Activated CD4-positive, alpha-beta memory T cell treated with anti-CD3 and anti-CD28 coated beads for 36 hours (primary cell): ENCODE measurements around the gene C1orf141. TPM values are rescaled to one million over a fixed set of nuclear protein-coding genes. Genes with fewer than 3 reads are reported as not detected.

Experiments used
- CTCF ChIA-PET: fragments of 350-600 bp; sonication (Branson Sonifier 250); formaldehyde crosslinking; loops from one replicate; lab custom pipeline; 2021; ENCODE audit warnings: antibody characterized with exemption, inconsistent platforms; lab: Charles Lee
- POLR2A ChIA-PET: fragments of 350-600 bp; sonication (Branson Sonifier 250); formaldehyde crosslinking; loops from one replicate; lab custom pipeline; 2021; ENCODE audit warnings: antibody characterized with exemption; lab: Charles Lee
- DNase-seq: peaks from one replicate; pipeline ENCODE4 v3.0.0-alpha.2; 2020
- H3K27ac Mint-ChIP-seq: one replicate; pipeline ENCODE4 v1.8.0; 2021; ENCODE audit warnings: mixed read lengths
- H3K27me3 Mint-ChIP-seq: one replicate; pipeline ENCODE4 v1.8.0; 2021; ENCODE audit warnings: mixed read lengths
- H3K36me3 Mint-ChIP-seq: one replicate; pipeline ENCODE4 v1.8.0; 2021; ENCODE audit warnings: mixed read lengths
- H3K4me1 Mint-ChIP-seq: one replicate; pipeline ENCODE4 v1.8.0; 2021; ENCODE audit warnings: low read depth, mixed read lengths
- H3K4me3 Mint-ChIP-seq: one replicate; pipeline ENCODE4 v1.8.0; 2021; ENCODE audit warnings: mild to moderate bottlenecking, mixed read lengths
- H3K9me3 Mint-ChIP-seq: one replicate; pipeline ENCODE4 v1.8.0; 2021; ENCODE audit warnings: mixed read lengths
- intact Hi-C: fragments of 100-400 bp; cut with micrococcal nuclease; formaldehyde crosslinking; loops from one replicate; pipeline ENCODE4 v1.15.1; 2023
- total RNA-seq, 2 experiments: library from RNA; stranded (reverse); gene quantifications; one replicate each; pipeline ENCODE4 v1.2.3, GENCODE V29; 2021

The C1orf141 gene
- 1 to 10 TPM in 1 of 2 experiments, under 1 TPM in 1; 0.70 to 1.2 TPM for total RNA-seq

- peaks cover 8% of the 10 kb centered on the region for H3K4me1 Mint-ChIP-seq
- intact Hi-C loops: no loop called here
- CTCF ChIA-PET: interaction anchor here (0.6 to 1.8 kb wide), 3 partner anchors 10 to 139 kb away, joined by 3 to 5 read pairs (median 4); no protein-coding TSS in a partner anchor
- H3K36me3 Mint-ChIP-seq: no peaks in the 10 kb centered on the region
- POLR2A ChIA-PET: no interaction called here
- no peaks in the 10 kb centered on the region for H3K9me3 Mint-ChIP-seq
- peaks cover 7% of the 10 kb centered on the region for H3K27me3 Mint-ChIP-seq
- peak; percentile 31 for DNase-seq
- no peak within 1 kb of the TSS for H3K27ac Mint-ChIP-seq
- H3K4me3 Mint-ChIP-seq: peak within 1 kb of the TSS; percentile 61
Measured at GRCh38 chr1:67134695-67135094, at the start of gene C1orf141. Gene C1orf141, minus strand, starts transcription at chr1:67134970. Its CDS starts 7,730 bp downstream, at chr1:67127240.

- intact Hi-C loops: loop anchor here (1.0 to 10.0 kb wide), 3 partner anchors 129 to 829 kb away; no protein-coding TSS in a partner anchor
- peak overlapping the region; percentile 99 for H3K27ac Mint-ChIP-seq
- DNase-seq: peak; percentile 52
- no peaks in the 10 kb centered on the region for H3K27me3 Mint-ChIP-seq
- CTCF ChIA-PET: interaction anchor here (1.2 to 2.3 kb wide), 3 partner anchors 15 to 36 kb away, joined by 4 to 12 read pairs (median 11); no protein-coding TSS in a partner anchor
- H3K4me3 Mint-ChIP-seq: peak overlapping the region; percentile 61
- peaks cover 14% of the 10 kb centered on the region for H3K9me3 Mint-ChIP-seq
- POLR2A ChIA-PET: interaction anchor here (1.7 to 2.6 kb wide), 3 partner anchors 12 to 20 kb away, joined by 9 to 28 read pairs (median 16); no protein-coding TSS in a partner anchor
- peaks cover 46% of the 10 kb centered on the region for H3K36me3 Mint-ChIP-seq
- H3K4me1 Mint-ChIP-seq: peaks cover 72% of the 10 kb centered on the region
Measured at GRCh38 chr1:67175530-67176087, 40.8 kb upstream of the C1orf141 start.

GRCh38 chr1:67174716-67175284 lies 40.0 kb upstream of the C1orf141 start:
- H3K4me3 Mint-ChIP-seq: peak overlapping the region; percentile 61
- ChIA-PET POLR2A (interaction anchor here (0.6 to 2.6 kb wide), 7 partner anchors 9 to 165 kb away, joined by 3 to 28 read pairs (median 6); partner anchors contain the start of gene IL23R), CTCF (interaction anchor here (1.0 to 2.3 kb wide), 3 partner anchors 16 to 39 kb away, joined by 4 to 12 read pairs (median 11); no protein-coding TSS in a partner anchor)
- intact Hi-C loops: loop anchor here (1.0 to 10.0 kb wide), 9 partner anchors 8 to 892 kb away; partner anchors contain the start of gene IL23R
- H3K9me3 Mint-ChIP-seq: peaks cover 14% of the 10 kb centered on the region
- H3K36me3 Mint-ChIP-seq: peaks cover 47% of the 10 kb centered on the region
- H3K27me3 Mint-ChIP-seq: no peaks in the 10 kb centered on the region
- DNase-seq: peak; percentile 53
- peak overlapping the region; percentile 99 for H3K27ac Mint-ChIP-seq
- H3K4me1 Mint-ChIP-seq: peaks cover 73% of the 10 kb centered on the region

GRCh38 chr1:67173988-67174387 lies 39.2 kb upstream of the C1orf141 start:
- Mint-ChIP-seq H3K27ac (peak overlapping the region; percentile 99), H3K27me3 (peaks cover 3% of the 10 kb centered on the region), H3K4me3 (peak overlapping the region; percentile 52), H3K9me3 (peaks cover 14% of the 10 kb centered on the region), H3K4me1 (peaks cover 72% of the 10 kb centered on the region), H3K36me3 (peaks cover 47% of the 10 kb centered on the region)
- ChIA-PET CTCF (no interaction called here), POLR2A (no interaction called here)
- no peak for DNase-seq
- intact Hi-C loops: loop anchor here (1.0 to 10.0 kb wide), 9 partner anchors 8 to 892 kb away; partner anchors contain the start of genes GADD45A and IL23R

GRCh38 chr1:67171978-67172377 lies 37.2 kb upstream of the C1orf141 start:
- ChIA-PET CTCF (interaction anchor here (0.8 to 3.6 kb wide), 9 partner anchors 9 to 176 kb away, joined by 3 to 30 read pairs (median 4); partner anchors contain the start of gene SLC35D1), POLR2A (interaction anchor here (0.8 to 3.2 kb wide), 15 partner anchors 9 to 512 kb away, joined by 3 to 48 read pairs (median 9); partner anchors contain the start of gene SERBP1)
- Mint-ChIP-seq H3K27me3 (peaks cover 5% of the 10 kb centered on the region), H3K4me3 (peak overlapping the region; percentile 74), H3K9me3 (peaks cover 11% of the 10 kb centered on the region), H3K36me3 (peaks cover 54% of the 10 kb centered on the region), H3K27ac (peak overlapping the region; percentile 99), H3K4me1 (peaks cover 72% of the 10 kb centered on the region)
- DNase-seq: no peak
- intact Hi-C loops: loop anchor here (1.0 to 10.0 kb wide), 9 partner anchors 9 to 890 kb away; partner anchors contain the start of genes GADD45A and SERBP1

GRCh38 chr1:67171574-67171955 lies 36.8 kb upstream of the C1orf141 start:
- H3K9me3 Mint-ChIP-seq: peaks cover 9% of the 10 kb centered on the region
- peaks cover 68% of the 10 kb centered on the region for H3K4me1 Mint-ChIP-seq
- DNase-seq: no peak
- ChIA-PET CTCF (interaction anchor here (0.8 to 3.6 kb wide), 9 partner anchors 9 to 175 kb away, joined by 3 to 30 read pairs (median 4); partner anchors contain the start of gene SLC35D1), POLR2A (interaction anchor here (1.0 to 3.2 kb wide), 14 partner anchors 9 to 258 kb away, joined by 3 to 48 read pairs (median 11); partner anchors contain the start of gene SERBP1)
- peaks cover 5% of the 10 kb centered on the region for H3K27me3 Mint-ChIP-seq
- peaks cover 52% of the 10 kb centered on the region for H3K36me3 Mint-ChIP-seq
- intact Hi-C loops: loop anchor here (2.0 to 10.0 kb wide), 4 partner anchors 239 to 889 kb away; partner anchors contain the start of gene SERBP1
- peak overlapping the region; percentile 99 for H3K27ac Mint-ChIP-seq
- peak overlapping the region; percentile 74 for H3K4me3 Mint-ChIP-seq

GRCh38 chr1:67170751-67171573 lies 36.2 kb upstream of the C1orf141 start:
- Mint-ChIP-seq H3K27me3 (peaks cover 5% of the 10 kb centered on the region), H3K4me1 (peaks cover 70% of the 10 kb centered on the region), H3K4me3 (peak overlapping the region; percentile 74), H3K36me3 (peaks cover 52% of the 10 kb centered on the region), H3K9me3 (peaks cover 9% of the 10 kb centered on the region), H3K27ac (peak overlapping the region; percentile 99)
- intact Hi-C loops: loop anchor here (2.0 to 10.0 kb wide), 4 partner anchors 239 to 889 kb away; partner anchors contain the start of gene SERBP1
- DNase-seq: no peak
- CTCF ChIA-PET: interaction anchor here (0.5 to 3.6 kb wide), 9 partner anchors 8 to 169 kb away, joined by 3 to 30 read pairs (median 4); partner anchors contain the start of gene SLC35D1
- POLR2A ChIA-PET: interaction anchor here (1.0 to 3.2 kb wide), 12 partner anchors 8 to 258 kb away, joined by 3 to 48 read pairs (median 14); partner anchors contain the start of gene SERBP1

- peaks cover 8% of the 10 kb centered on the region for H3K27me3 Mint-ChIP-seq
- H3K4me3 Mint-ChIP-seq: peak overlapping the region; percentile 74
- intact Hi-C loops: loop anchor here (2.0 to 10.0 kb wide), 4 partner anchors 238 to 888 kb away; partner anchors contain the start of gene SERBP1
- no peak for DNase-seq
- H3K9me3 Mint-ChIP-seq: peaks cover 7% of the 10 kb centered on the region
- ChIA-PET CTCF (interaction anchor here (0.5 to 3.6 kb wide), 3 partner anchors 8 to 92 kb away, joined by 3 to 30 read pairs (median 3); no protein-coding TSS in a partner anchor), POLR2A (interaction anchor here (1.5 to 3.2 kb wide), 4 partner anchors 12 to 169 kb away, joined by 3 to 48 read pairs (median 18); no protein-coding TSS in a partner anchor)
- H3K4me1 Mint-ChIP-seq: peaks cover 68% of the 10 kb centered on the region
- H3K27ac Mint-ChIP-seq: peak overlapping the region; percentile 99
- peaks cover 46% of the 10 kb centered on the region for H3K36me3 Mint-ChIP-seq
Measured at GRCh38 chr1:67169932-67170331, 35.2 kb upstream of the C1orf141 start.

GRCh38 chr1:67169496-67169895 lies 34.7 kb upstream of the C1orf141 start:
- ChIA-PET CTCF (interaction anchor here (3.6 kb wide), 1 partner anchor 44 kb away, joined by 30 read pairs; no protein-coding TSS in a partner anchor), POLR2A (interaction anchor here (0.6 to 3.2 kb wide), 4 partner anchors 11 to 170 kb away, joined by 3 to 17 read pairs (median 5); no protein-coding TSS in a partner anchor)
- Mint-ChIP-seq H3K4me3 (peak overlapping the region; percentile 72), H3K9me3 (peaks cover 5% of the 10 kb centered on the region), H3K36me3 (peaks cover 44% of the 10 kb centered on the region), H3K4me1 (peaks cover 68% of the 10 kb centered on the region), H3K27me3 (peaks cover 8% of the 10 kb centered on the region), H3K27ac (peak overlapping the region; percentile 88)
- no peak for DNase-seq
- intact Hi-C loops: no loop called here

GRCh38 chr1:67166196-67166595 lies 31.4 kb upstream of the C1orf141 start, which contains the start of gene IL23R:
Gene IL23R, plus strand, starts transcription at chr1:67166454. Its CDS starts 1,667 bp downstream, at chr1:67168121.
- H3K36me3 Mint-ChIP-seq: peaks cover 31% of the 10 kb centered on the region
- CTCF ChIA-PET: interaction anchor here (0.7 to 5.5 kb wide), 2 partner anchors 46 to 260 kb away, joined by 3 to 59 read pairs; no protein-coding TSS in a partner anchor

More at GRCh38 chr1:67166196-67166595, 31.4 kb upstream of the C1orf141 start, which contains the start of gene IL23R:
- intact Hi-C loops: loop anchor here (1.0 kb wide), 2 partner anchors 8 to 167 kb away; no protein-coding TSS in a partner anchor
- H3K27me3 Mint-ChIP-seq: peaks cover 8% of the 10 kb centered on the region
- POLR2A ChIA-PET: interaction anchor here (1.0 to 3.9 kb wide), 12 partner anchors 9 to 263 kb away, joined by 3 to 19 read pairs (median 4); partner anchors contain the start of gene SERBP1
- peaks cover 5% of the 10 kb centered on the region for H3K9me3 Mint-ChIP-seq
- peak within 1 kb of the TSS; percentile 77 for H3K4me3 Mint-ChIP-seq
- peaks cover 58% of the 10 kb centered on the region for H3K4me1 Mint-ChIP-seq
- peak within 1 kb of the TSS; percentile 91 for H3K27ac Mint-ChIP-seq
- DNase-seq: peak; percentile 79
